Activated naive CD8-positive, alpha-beta T cell (primary cell): ENCODE measurements around the gene TBC1D5.

Source experiments
- H3K27ac Mint-ChIP-seq: one replicate; pipeline ENCODE4 v1.8.0; 2021; ENCODE audit warnings: mixed read lengths
- H3K27me3 Mint-ChIP-seq: one replicate; pipeline ENCODE4 v1.8.0; 2021; ENCODE audit warnings: mixed read lengths
- H3K36me3 Mint-ChIP-seq: one replicate; pipeline ENCODE4 v1.8.0; 2021; ENCODE audit warnings: mixed read lengths
- H3K4me1 Mint-ChIP-seq: one replicate; pipeline ENCODE4 v1.8.0; 2021; ENCODE audit warnings: low read depth, mixed read lengths
- H3K4me3 Mint-ChIP-seq: one replicate; pipeline ENCODE4 v1.8.0; 2021; ENCODE audit warnings: mild to moderate bottlenecking, mixed read lengths
- H3K9me3 Mint-ChIP-seq: one replicate; pipeline ENCODE4 v1.8.0; 2021; ENCODE audit warnings: low read depth, mixed read lengths

The TBC1D5 gene

DNA sequence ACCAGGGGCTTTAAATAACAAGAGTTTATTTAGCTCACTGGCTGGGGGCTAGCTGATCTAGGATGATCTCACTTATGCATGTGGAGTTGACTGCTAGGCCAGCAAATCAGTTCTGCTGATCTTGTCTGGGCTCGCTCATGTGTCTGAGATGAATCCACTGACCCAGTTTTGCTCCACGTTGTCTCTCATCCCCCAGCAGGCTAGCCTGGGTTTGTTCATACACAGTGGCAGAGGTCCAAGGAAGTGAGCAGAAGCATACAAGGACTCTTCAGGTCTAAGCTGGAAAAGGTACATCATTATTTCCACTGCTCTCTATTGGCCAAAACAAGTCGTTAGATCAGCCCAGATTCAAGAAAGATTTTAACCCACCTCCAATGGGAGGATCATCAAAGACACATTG, 619.7 kb downstream of the TBC1D5 start:
- H3K27ac Mint-ChIP-seq, result no peak overlapping the region
- no peaks in the 10 kb centered on the region for H3K4me1 Mint-ChIP-seq
- peaks cover 5% of the 10 kb centered on the region for H3K9me3 Mint-ChIP-seq
- no peaks in the 10 kb centered on the region for H3K27me3 Mint-ChIP-seq
- H3K36me3 Mint-ChIP-seq, result peaks cover 3% of the 10 kb centered on the region
- no peak overlapping the region for H3K4me3 Mint-ChIP-seq

GRCh38 chr3:17121336-17121735, 621.1 kb downstream of the TBC1D5 start:
- H3K4me1 Mint-ChIP-seq, result no peaks in the 10 kb centered on the region
- no peak overlapping the region for H3K27ac Mint-ChIP-seq
- no peaks in the 10 kb centered on the region for H3K9me3 Mint-ChIP-seq
- no peaks in the 10 kb centered on the region for H3K27me3 Mint-ChIP-seq
- no peaks in the 10 kb centered on the region for H3K36me3 Mint-ChIP-seq
- no peak overlapping the region for H3K4me3 Mint-ChIP-seq

- H3K4me3 Mint-ChIP-seq, result no peak overlapping the region
- no peak overlapping the region for H3K27ac Mint-ChIP-seq
- no peaks in the 10 kb centered on the region for H3K9me3 Mint-ChIP-seq
- no peaks in the 10 kb centered on the region for H3K27me3 Mint-ChIP-seq
- H3K36me3 Mint-ChIP-seq, result no peaks in the 10 kb centered on the region
- no peaks in the 10 kb centered on the region for H3K4me1 Mint-ChIP-seq
Observed at GRCh38 chr3:17120115-17120514, 622.3 kb downstream of the TBC1D5 start.

GRCh38 chr3:17119201-17120072, 623.0 kb downstream of the TBC1D5 start:
- Mint-ChIP-seq H3K9me3 (no peaks in the 10 kb centered on the region), H3K4me1 (no peaks in the 10 kb centered on the region), H3K27ac (no peak overlapping the region), H3K36me3 (no peaks in the 10 kb centered on the region), H3K4me3 (no peak overlapping the region), H3K27me3 (no peaks in the 10 kb centered on the region)

GRCh38 chr3:17118771-17119170, 623.7 kb downstream of the TBC1D5 start:
- no peaks in the 10 kb centered on the region for H3K9me3 Mint-ChIP-seq
- H3K27ac Mint-ChIP-seq, result no peak overlapping the region
- H3K4me3 Mint-ChIP-seq, result no peak overlapping the region
- H3K4me1 Mint-ChIP-seq, result no peaks in the 10 kb centered on the region
- H3K27me3 Mint-ChIP-seq, result no peaks in the 10 kb centered on the region
- H3K36me3 Mint-ChIP-seq, result no peaks in the 10 kb centered on the region

- H3K36me3 Mint-ChIP-seq, result no peaks in the 10 kb centered on the region
- H3K27ac Mint-ChIP-seq, result no peak overlapping the region
- no peak overlapping the region for H3K4me3 Mint-ChIP-seq
- no peaks in the 10 kb centered on the region for H3K4me1 Mint-ChIP-seq
- H3K9me3 Mint-ChIP-seq, result no peaks in the 10 kb centered on the region
- H3K27me3 Mint-ChIP-seq, result no peaks in the 10 kb centered on the region
Observed at GRCh38 chr3:17116007-17116600, 626.3 kb downstream of the TBC1D5 start.

GRCh38 chr3:17115186-17115585, 627.2 kb downstream of the TBC1D5 start:
- Mint-ChIP-seq H3K27me3 (no peaks in the 10 kb centered on the region), H3K27ac (no peak overlapping the region), H3K9me3 (no peaks in the 10 kb centered on the region), H3K36me3 (no peaks in the 10 kb centered on the region), H3K4me1 (no peaks in the 10 kb centered on the region), H3K4me3 (no peak overlapping the region)

GRCh38 chr3:17111586-17111985, 630.8 kb downstream of the TBC1D5 start:
- Mint-ChIP-seq H3K4me3 (no peak overlapping the region), H3K4me1 (no peaks in the 10 kb centered on the region), H3K36me3 (peaks cover 3% of the 10 kb centered on the region), H3K27me3 (no peaks in the 10 kb centered on the region), H3K27ac (no peak overlapping the region), H3K9me3 (no peaks in the 10 kb centered on the region)

GRCh38 chr3:17110660-17111396, 631.6 kb downstream of the TBC1D5 start:
- peaks cover 3% of the 10 kb centered on the region for H3K36me3 Mint-ChIP-seq
- H3K4me1 Mint-ChIP-seq, result no peaks in the 10 kb centered on the region
- no peak overlapping the region for H3K27ac Mint-ChIP-seq
- no peaks in the 10 kb centered on the region for H3K9me3 Mint-ChIP-seq
- no peak overlapping the region for H3K4me3 Mint-ChIP-seq
- H3K27me3 Mint-ChIP-seq, result no peaks in the 10 kb centered on the region
